GM12878 (cell line): ENCODE results near the gene ZFAND2B.

Experiments
- ELK1 ChIP-seq: IDR thresholded peaks from 2 replicates; pipeline ENCODE4 v1.6.1; 2012; ENCODE audit warnings: low read depth, low read length, improper control_type of control experiment
- NRF1 ChIP-seq: conservative IDR thresholded peaks from 2 replicates; pipeline ENCODE4 v1.6.1; 2011; ENCODE audit warnings: mild to moderate bottlenecking, low read depth, low read length, improper control_type of control experiment
- SREBF2 ChIP-seq: IDR thresholded peaks from 2 replicates; pipeline ENCODE4 v1.6.1; 2012; ENCODE audit warnings: mild to moderate bottlenecking, low read length
- TAF1 ChIP-seq: IDR thresholded peaks from 2 replicates; pipeline ENCODE4 v1.6.1; 2011; ENCODE audit warnings: mild to moderate bottlenecking, low read depth, low read length, borderline replicate concordance
- ZNF274 ChIP-seq: IDR thresholded peaks from one replicate; pipeline ENCODE4 v1.8.0; 2011; ENCODE audit not compliant: insufficient read length, insufficient read depth
- TF ChIP-seq, protein P1 (sequence below), 3 experiments: IDR thresholded peaks in 2 of 3; conservative IDR thresholded peaks in 1 of 3; 2 replicates each; pipeline ENCODE4 v1.5.1; 2011; ENCODE audit warnings: low read depth in 3 of 3, low read length in 3 of 3, mild to moderate bottlenecking in 3 of 3, control low read depth in 2 of 3, moderate library complexity in 2 of 3, inconsistent platforms in 1 of 3, mixed read lengths in 1 of 3; ENCODE audit not compliant: control insufficient read depth in 2 of 3, insufficient read depth in 1 of 3; ENCODE audit errors: extremely low read depth in 1 of 3

GRCh38 chr2:219247678-219248642 lies 41.4 kb downstream of the ZFAND2B start:
- TF ChIP-seq, protein P1, sequence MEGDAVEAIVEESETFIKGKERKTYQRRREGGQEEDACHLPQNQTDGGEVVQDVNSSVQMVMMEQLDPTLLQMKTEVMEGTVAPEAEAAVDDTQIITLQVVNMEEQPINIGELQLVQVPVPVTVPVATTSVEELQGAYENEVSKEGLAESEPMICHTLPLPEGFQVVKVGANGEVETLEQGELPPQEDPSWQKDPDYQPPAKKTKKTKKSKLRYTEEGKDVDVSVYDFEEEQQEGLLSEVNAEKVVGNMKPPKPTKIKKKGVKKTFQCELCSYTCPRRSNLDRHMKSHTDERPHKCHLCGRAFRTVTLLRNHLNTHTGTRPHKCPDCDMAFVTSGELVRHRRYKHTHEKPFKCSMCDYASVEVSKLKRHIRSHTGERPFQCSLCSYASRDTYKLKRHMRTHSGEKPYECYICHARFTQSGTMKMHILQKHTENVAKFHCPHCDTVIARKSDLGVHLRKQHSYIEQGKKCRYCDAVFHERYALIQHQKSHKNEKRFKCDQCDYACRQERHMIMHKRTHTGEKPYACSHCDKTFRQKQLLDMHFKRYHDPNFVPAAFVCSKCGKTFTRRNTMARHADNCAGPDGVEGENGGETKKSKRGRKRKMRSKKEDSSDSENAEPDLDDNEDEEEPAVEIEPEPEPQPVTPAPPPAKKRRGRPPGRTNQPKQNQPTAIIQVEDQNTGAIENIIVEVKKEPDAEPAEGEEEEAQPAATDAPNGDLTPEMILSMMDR (IDR thresholded peaks at IDR 0.05 in 2 of 3, conservative IDR thresholded peaks at IDR 0.05 in 1 of 3; ENCODE audit: control insufficient read depth in 2 of 3, extremely low read depth in 1 of 3, insufficient read depth in 1 of 3, low read depth in 3 of 3, low read length in 3 of 3) = no peak
- TF ChIP-seq NRF1 = no peak
- TF ChIP-seq SREBF2 = no peak
- no peak for TF ChIP-seq ZNF274
- TF ChIP-seq ELK1 = no peak
- no peak for TF ChIP-seq TAF1
